Measurements from ENCODE around the gene SEMA4A. TPM values are rescaled to one million over a fixed set of nuclear protein-coding genes. Genes with fewer than 3 reads are reported as not detected.

The SEMA4A gene
- total and polyA plus RNA-seq, 2 of the 8 experiments (the other 6 are each of a cell fraction or from before 2014, with no cell fraction given), result 7.3 to 10.6 TPM

GRCh38 chr1:156151093-156151688 is 2.2 kb upstream of the SEMA4A start:
- Histone ChIP-seq H3K56ac (replicated peaks; ENCODE audit: insufficient read length, low read depth, low read length) (no peak overlapping the region), H3K27ac (ENCODE audit: low read depth, low read length) (no peak overlapping the region), H3K9ac (replicated peaks in 1 of 4; ENCODE audit: extremely low read depth in 1 of 4, low read depth in 3 of 4, low read length in 3 of 4) (no peak overlapping the region), H3K14ac (ENCODE audit: insufficient read length) (no peak overlapping the region), H3K4me3 (ENCODE audit: extremely low read depth in 1 of 4, insufficient read depth in 2 of 4, low read depth in 3 of 4, low read length in 4 of 4) (no peak overlapping the region), H3K23ac (ENCODE audit: insufficient read length) (no peak overlapping the region), H3K9me3 (ENCODE audit: insufficient read depth in 2 of 2, low read depth in 1 of 2, low read length in 1 of 2) (no peaks in the 10 kb centered on the region), H4K8ac (ENCODE audit: extremely low read depth, insufficient read depth, low read length) (no peak overlapping the region), H3K36me3 (ENCODE audit: control insufficient read depth in 2 of 4, insufficient read depth in 4 of 4, low read length in 3 of 4) (no peaks in the 10 kb centered on the region), H3K4ac (replicated peaks; ENCODE audit: insufficient read length, low read depth, low read length) (peak overlapping the region; percentile 55), H2AFZ (ENCODE audit: low read length) (no peak overlapping the region), H2BK120ac (replicated peaks; ENCODE audit: low read depth, low read length) (no peak overlapping the region), H3K4me1 (replicated peaks in 1 of 4; ENCODE audit: control insufficient read depth in 3 of 4, insufficient read depth in 4 of 4, low read length in 3 of 4) (peaks cover 23 to 46% (median 29%) of the 10 kb centered on the region in 4 experiments), H3K79me1 (ENCODE audit: low read depth, low read length) (no peaks in the 10 kb centered on the region; the same call in 1 of the 2 replicates), H3K23me2 (ENCODE audit: low read depth, low read length) (peaks cover 3% of the 10 kb centered on the region; the same call in 1 of the 2 replicates), H4K5ac (ENCODE audit: insufficient read length, low read depth, low read length) (no peak overlapping the region), H3K79me2 (ENCODE audit: control insufficient read depth in 1 of 2, insufficient read depth in 2 of 2, low read length in 2 of 2) (no peaks in the 10 kb centered on the region), H3K27me3 (replicated peaks in 1 of 4; ENCODE audit: control insufficient read depth in 3 of 4, extremely low read depth in 1 of 4, insufficient read depth in 3 of 4, low read length in 3 of 4) (no peaks in the 10 kb centered on the region), H2AK5ac (ENCODE audit: low read depth, low read length) (no peak overlapping the region; the same call in 1 of the 2 replicates), H2BK5ac (ENCODE audit: low read depth, low read length) (peak overlapping the region; percentile 94; the same call in 1 of the 2 replicates), H3K18ac (ENCODE audit: extremely low read depth, low read length) (no peak overlapping the region), H3K4me2 (ENCODE audit: insufficient read depth in 1 of 2, low read depth in 2 of 2, low read length in 2 of 2) (peak overlapping the region in 1 of 2 experiments; percentile 87; a peak in 2 of 4 replicates), H4K91ac (replicated peaks; ENCODE audit: insufficient read length, low read length) (peak overlapping the region; percentile 32), H2BK15ac (ENCODE audit: low read length) (peak overlapping the region; percentile 5; the same call in 1 of the 2 replicates), H4K20me1 (replicated peaks in 1 of 2; ENCODE audit: control insufficient read depth in 1 of 2, insufficient read depth in 2 of 2, low read length in 2 of 2) (no peaks in the 10 kb centered on the region), H2BK20ac (ENCODE audit: low read length) (peak overlapping the region; percentile 55; the same call in 1 of the 2 replicates), H2BK12ac (ENCODE audit: low read depth, low read length) (0 out of 2 replicates have a peak overlapping the region, but pooled peaks have one; percentile 53)
- WGBS, 2 experiments (ENCODE audit: extremely low coverage in 1 of 2, insufficient coverage in 1 of 2, insufficient read length in 1 of 2, insufficient replicate concordance in 2 of 2, low coverage in 1 of 2, low lambda C conversion rate in 2 of 2, missing lambda C conversion rate in 1 of 2), result 89% methylated on average over 6 of the region's 6 CpGs; no CpG with 5 or more reads in 1 of the 2 experiments
- FAIRE-seq, result no peak
- ChIA-PET CTCF (ENCODE audit: partially characterized antibody) (interaction anchor here (0.6 to 42.4 kb wide), 12 partner anchors 10 to 307 kb away, joined by 3 to 1994 read pairs (median 4); partner anchors contain the start of genes BGLAP, MEX3A, PAQR6 and PMF1), POLR2A (ENCODE audit: partially characterized antibody) (interaction anchor here (1.3 to 8.5 kb wide), 12 partner anchors 10 to 132 kb away, joined by 3 to 64 read pairs (median 9); partner anchors contain the start of genes BGLAP, PAQR6, PMF1 and SLC25A44)
- no peak for TF ChIP-seq ASH2L (IDR thresholded peaks at IDR 0.05; ENCODE audit: low read length)
- no peak for TF ChIP-seq PHF8 (conservative IDR thresholded peaks at IDR 0.05; ENCODE audit: low read depth, low read length)
- no peak for TF ChIP-seq RAD21 (IDR thresholded peaks at IDR 0.05 in 1 of 2, conservative IDR thresholded peaks at IDR 0.05 in 1 of 2; ENCODE audit: low read depth in 2 of 2, low read length in 2 of 2)
- no peak for TF ChIP-seq KDM1A (IDR thresholded peaks at IDR 0.05; ENCODE audit: borderline replicate concordance, low read length)
- no peak for TF ChIP-seq CBX5 (IDR thresholded peaks at IDR 0.05; ENCODE audit: low read depth, low read length)
- no peak for TF ChIP-seq USF2 (IDR thresholded peaks at IDR 0.05; ENCODE audit: low read length)
- TF ChIP-seq CHD1 (IDR thresholded peaks at IDR 0.05; ENCODE audit: low read depth, low read length), result no peak
- TF ChIP-seq CEBPB (IDR thresholded peaks at IDR 0.05; ENCODE audit: low read depth, low read length), result no peak
- no peak for TF ChIP-seq SP4 (IDR thresholded peaks at IDR 0.05; ENCODE audit: low read length)
- TF ChIP-seq JUN (IDR thresholded peaks at IDR 0.05; ENCODE audit: low read depth, low read length), result no peak
- DNase-seq (ENCODE audit: low read depth in 1 of 2, low spot score in 2 of 2), result no peak
